Upper lobe of left lung (tissue), 6 donors: ENCODE measurements around the gene ACYP1. TPM values are rescaled to one million over a fixed set of nuclear protein-coding genes. Genes with fewer than 3 reads are reported as not detected.
A peak's percentile ranks its signal among the peaks of the same experiment; 100 is the strongest.

ENCODE experiments used
- ATAC-seq, 2 donors: fragments of 200-7000 bp; cut with Tn5 transposase; one replicate each; pipeline ENCODE4 v1.9.1; 2022; ENCODE audit warnings: mild to moderate bottlenecking in 2 of 2, moderate library complexity in 2 of 2; ENCODE audit not compliant: low FRiP score in 2 of 2
- DNase-seq, 2 donors: peaks; one replicate each; pipeline ENCODE4 v3.0.0-alpha.2; 2019 to 2020
- H3K27ac ChIP-seq, 4 donors: fragments of 200-600 bp; sonication (generic); one replicate each; pipeline ENCODE4 v1.5.1; 2016 to 2019
- H3K27me3 ChIP-seq, 4 donors: fragments of 200-600 bp; sonication (generic); one replicate each; pipeline ENCODE4 v1.5.1; 2017 to 2019
- H3K36me3 ChIP-seq, 4 donors: fragments of 200-600 bp; sonication (generic); one replicate each; pipeline ENCODE4 v1.5.1; 2016 to 2019
- H3K4me1 ChIP-seq, 4 donors: fragments of 200-600 bp; sonication (generic); one replicate each; pipeline ENCODE4 v1.5.1; 2018 to 2019
- H3K4me3 ChIP-seq, 4 donors: fragments of 200-600 bp; sonication (generic); one replicate each; pipeline ENCODE4 v1.5.1; 2017 to 2019; ENCODE audit warnings: mild to moderate bottlenecking in 2 of 4, moderate library complexity in 1 of 4
- H3K9me3 ChIP-seq, 4 donors: fragments of 200-600 bp; sonication (generic); one replicate each; pipeline ENCODE4 v1.5.1; 2018 to 2019
- CTCF ChIP-seq, 6 experiments: fragments of 450-650 bp in 4 of 6; fragments of 200-600 bp in 2 of 6; sonication (generic) in 2 of 6; IDR thresholded peaks; one replicate each; pipeline ENCODE4 v1.5.1; 2016 to 2019; ENCODE audit warnings: antibody characterized with exemption in 6 of 6
- EP300 ChIP-seq, 4 donors: sonication (generic); formaldehyde crosslinking; IDR thresholded peaks; one replicate each; pipeline ENCODE4 v1.5.1; 2017; ENCODE audit warnings: antibody characterized with exemption in 4 of 4, control low read depth in 2 of 4
- POLR2A ChIP-seq, 4 donors: fragments of 450-650 bp; IDR thresholded peaks; one replicate each; pipeline ENCODE4 v1.5.1; 2016 to 2017; ENCODE audit warnings: antibody characterized with exemption in 4 of 4, mild to moderate bottlenecking in 2 of 4
- POLR2AphosphoS5 ChIP-seq, 2 donors: sonication (generic); formaldehyde crosslinking; IDR thresholded peaks; one replicate each; pipeline ENCODE4 v1.5.1; 2017; ENCODE audit warnings: antibody characterized with exemption in 2 of 2
- WGBS, 2 donors: methylation state at CpG; one replicate each; pipeline ENCODE4 v1.1.5; 2017 to 2018; 5-methylcytosine and 5-hydroxymethylcytosine counted together
- total RNA-seq, 6 donors: library from RNA; depleted of rRNA in 4 of 6; stranded (reverse); fragments of >200 nt in 4 of 6; gene quantifications; one replicate each; pipeline versions ENCODE4 v1.1.0 to v1.2.1, GENCODE V29; 2016 to 2021
- donor health status: DM: no; HTN: no; CAD: no; lungs with moderate emphysema.
- donor health status: DM: no; HTN: yes; CAD: no; lungs with severe emphysema.

ACYP1 gene
- total RNA-seq, 6 donors from 2014 or later, result 7.9 to 46.1 (median 13.7) TPM

DNA sequence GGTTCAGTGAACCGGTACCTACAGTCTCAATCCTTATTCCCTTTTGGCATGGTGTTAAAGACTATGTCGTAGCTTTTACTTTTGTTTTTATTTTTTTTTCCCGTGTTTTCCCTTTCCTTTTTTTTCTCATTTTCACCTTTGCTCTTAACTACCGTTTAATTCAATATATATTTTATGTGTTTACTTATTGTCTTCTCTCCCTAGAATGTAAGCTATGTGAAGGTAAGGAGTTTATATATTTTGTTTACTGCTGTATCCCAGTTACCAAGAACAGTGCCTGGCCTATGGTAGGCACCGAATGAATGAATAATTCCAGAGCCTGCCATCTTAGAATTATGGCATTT lies 12.3 kb downstream of the ACYP1 start:
- TF ChIP-seq POLR2AphosphoS5 (IDR thresholded peaks at IDR 0.05) (no peak), POLR2A (IDR thresholded peaks at IDR 0.05) (no peak), EP300 (IDR thresholded peaks at IDR 0.05) (no peak), CTCF (IDR thresholded peaks at IDR 0.05) (no peak)
- DNase-seq, result no peak
- H3K9me3 ChIP-seq, result no peaks in the 10 kb centered on the region
- H3K27me3 ChIP-seq, result no peaks in the 10 kb centered on the region
- H3K27ac ChIP-seq, result peak overlapping the region; percentile 87 to 93 (median 90)
- H3K4me3 ChIP-seq, result peak overlapping the region in 3 of 4 donors; percentile 52 to 64 (median 61)
- no peak for ATAC-seq
- WGBS, 2 donors, result 24 to 31% methylated on average over 5 of the region's 5 CpGs
- peaks cover 0 to 6% (median 0%) of the 10 kb centered on the region in 4 donors for H3K36me3 ChIP-seq
- peaks cover 19 to 35% (median 26%) of the 10 kb centered on the region in 4 donors for H3K4me1 ChIP-seq

- TF ChIP-seq EP300 (IDR thresholded peaks at IDR 0.05) (peak in 2 of 4 donors; percentile 24 to 50), POLR2AphosphoS5 (IDR thresholded peaks at IDR 0.05) (peak; percentile 61 to 78), CTCF (IDR thresholded peaks at IDR 0.05) (peak in 1 of 6 experiments; percentile 11), POLR2A (IDR thresholded peaks at IDR 0.05) (peak in 3 of 4 donors; percentile 63 to 86 (median 77))
- Histone ChIP-seq H3K4me3 (peak within 1 kb of the TSS; percentile 41 to 64 (median 56)), H3K4me1 (peaks cover 19 to 37% (median 26%) of the 10 kb centered on the region in 4 donors), H3K36me3 (peaks cover 0 to 6% (median 0%) of the 10 kb centered on the region in 4 donors), H3K9me3 (no peaks in the 10 kb centered on the region), H3K27ac (peak within 1 kb of the TSS; percentile 87 to 93 (median 90)), H3K27me3 (no peaks in the 10 kb centered on the region)
- ATAC-seq (peak; percentile 83 to 89), DNase-seq (peak; percentile 81 to 96)
- 0 to 1% methylated on average over 26 to 55 of the region's 59 CpGs for WGBS, 2 donors
Measured at GRCh38 chr14:75050852-75051555, 12.8 kb downstream of the ACYP1 start, which contains the start of gene MLH3. MLH3 (minus strand) TSS chr14:75051467; CDS start chr14:75049655, 1,812 bp downstream.

DNA sequence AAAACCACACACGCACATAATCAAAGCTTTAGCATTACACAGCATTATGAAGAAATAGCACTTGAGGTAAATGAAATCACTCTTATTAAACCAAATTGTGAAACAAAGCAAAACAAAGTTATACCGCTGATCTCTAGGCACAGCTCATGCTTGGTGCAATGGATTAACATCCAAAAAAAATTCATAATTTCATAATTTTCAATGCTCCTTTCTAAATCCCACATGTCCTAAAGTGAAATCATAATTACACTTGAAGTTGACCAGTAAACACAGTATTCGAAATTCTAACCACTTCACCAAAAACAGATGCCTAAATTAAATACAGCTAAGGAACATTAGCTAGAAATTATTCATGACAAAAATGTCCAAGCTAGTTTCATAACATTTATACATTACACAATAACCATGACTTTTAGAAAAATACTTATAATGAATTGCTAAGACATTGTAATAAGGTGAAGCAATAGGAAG lies 14.1 kb downstream of the ACYP1 start:
- peak overlapping the region; percentile 87 to 93 (median 90) for H3K27ac ChIP-seq
- WGBS, 2 donors, result 39 to 57% methylated on average over 3 of the region's 3 CpGs

GRCh38 chr14:75049136-75049535 lies 14.7 kb downstream of the ACYP1 start:
- no peaks in the 10 kb centered on the region for H3K9me3 ChIP-seq
- H3K4me3 ChIP-seq, result no peak overlapping the region
- peak overlapping the region; percentile 60 to 92 (median 88) for H3K27ac ChIP-seq
- H3K36me3 ChIP-seq, result peaks cover 0 to 6% (median 0%) of the 10 kb centered on the region in 4 donors
- no peak for TF ChIP-seq POLR2AphosphoS5 (IDR thresholded peaks at IDR 0.05)
- TF ChIP-seq POLR2A (IDR thresholded peaks at IDR 0.05), result no peak
- no peak for TF ChIP-seq CTCF (IDR thresholded peaks at IDR 0.05)
- TF ChIP-seq EP300 (IDR thresholded peaks at IDR 0.05), result no peak
- H3K4me1 ChIP-seq, result peaks cover 27 to 50% (median 36%) of the 10 kb centered on the region in 4 donors
- DNase-seq, result no peak
- no peaks in the 10 kb centered on the region for H3K27me3 ChIP-seq
- 88% methylated on average over 5 of the region's 5 CpGs for WGBS, 2 donors
- ATAC-seq, result no peak

More for the DNA sequence above, 14.1 kb downstream of the ACYP1 start:
- Histone ChIP-seq H3K9me3 (no peaks in the 10 kb centered on the region), H3K4me3 (peak overlapping the region in 1 of 4 donors; percentile 61), H3K4me1 (peaks cover 20 to 44% (median 33%) of the 10 kb centered on the region in 4 donors), H3K36me3 (peaks cover 0 to 6% (median 0%) of the 10 kb centered on the region in 4 donors), H3K27me3 (no peaks in the 10 kb centered on the region)
- DNase-seq, result no peak
- ATAC-seq, result peak in 1 of 2 donors; percentile 64
- TF ChIP-seq EP300 (IDR thresholded peaks at IDR 0.05), result no peak

- DNase-seq, result no peak
- 90% methylated on average over 2 of the region's 2 CpGs for WGBS, 2 donors
- no peak overlapping the region for H3K27ac ChIP-seq
- no peaks in the 10 kb centered on the region for H3K9me3 ChIP-seq
- H3K4me1 ChIP-seq, result peaks cover 27 to 58% (median 37%) of the 10 kb centered on the region in 4 donors
- peaks cover 0 to 6% (median 0%) of the 10 kb centered on the region in 4 donors for H3K36me3 ChIP-seq
- ATAC-seq, result no peak
- H3K27me3 ChIP-seq, result no peaks in the 10 kb centered on the region
- TF ChIP-seq CTCF (IDR thresholded peaks at IDR 0.05) (no peak), POLR2A (IDR thresholded peaks at IDR 0.05) (no peak), POLR2AphosphoS5 (IDR thresholded peaks at IDR 0.05) (no peak), EP300 (IDR thresholded peaks at IDR 0.05) (no peak)
- no peak overlapping the region for H3K4me3 ChIP-seq
Measured at GRCh38 chr14:75048101-75048500, 15.7 kb downstream of the ACYP1 start.
